ENCODE results near the gene TENM4.

Gene TENM4

DNA sequence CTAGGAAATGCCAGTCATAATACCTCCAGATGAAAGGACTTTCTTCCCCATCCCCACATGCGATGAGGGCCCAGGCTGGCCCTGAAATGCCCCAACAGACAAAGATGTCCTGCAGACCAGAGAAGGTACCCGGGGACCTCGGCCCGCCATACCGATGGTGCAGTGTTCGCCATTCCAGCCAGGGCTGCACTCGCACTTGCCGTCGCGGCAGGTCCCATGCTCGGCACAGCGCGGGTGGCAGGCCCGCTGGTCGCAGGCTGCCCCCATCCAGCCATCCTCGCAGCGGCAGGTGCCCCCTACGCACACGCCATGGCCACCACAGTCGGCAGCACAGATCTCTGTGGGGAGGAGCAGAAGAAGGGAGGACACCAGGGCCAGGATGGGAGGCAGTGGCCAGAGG lies 654.1 kb downstream of the TENM4 start:
- DNase-seq (ENCODE audit: low spot score) = no peak

GRCh38 chr11:78786086-78786485 lies 654.7 kb downstream of the TENM4 start:
- no peak for DNase-seq (ENCODE audit: low spot score)

DNA sequence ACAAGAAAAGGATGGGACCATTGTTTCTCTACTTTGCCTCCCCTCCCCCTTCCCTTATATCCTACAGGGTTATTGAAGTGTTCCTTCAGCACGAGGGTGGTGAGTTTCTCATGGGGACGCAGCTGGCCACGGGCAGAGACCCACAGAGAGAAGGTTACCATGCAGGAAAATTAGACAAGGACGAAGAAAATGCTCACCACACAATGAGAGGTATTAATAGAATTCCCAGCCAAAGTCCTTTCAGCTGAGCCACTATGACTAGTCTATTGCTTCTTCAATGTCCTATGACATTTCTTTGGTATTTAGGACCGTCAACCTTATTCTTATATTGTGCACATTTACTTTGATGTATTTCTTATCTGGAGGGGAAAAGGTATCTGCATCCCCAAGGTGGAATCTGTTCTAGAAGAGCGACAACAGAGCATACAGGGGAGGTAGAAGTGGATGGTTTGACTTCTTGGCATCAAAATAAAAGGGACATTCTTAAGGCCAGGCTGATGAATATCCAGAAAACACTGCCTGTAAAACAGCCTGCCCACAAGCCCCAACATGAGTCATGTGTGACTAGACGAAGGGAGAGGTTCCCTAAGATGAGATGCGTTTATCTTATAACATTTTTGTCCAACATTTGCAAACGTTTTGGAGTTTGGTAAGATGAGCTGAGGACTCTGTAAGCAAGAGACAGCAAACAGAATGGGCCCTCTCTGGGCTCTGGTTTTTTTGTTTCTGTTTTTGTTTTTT lies 656.3 kb downstream of the TENM4 start:
- no peak for DNase-seq (ENCODE audit: low spot score)

DNA sequence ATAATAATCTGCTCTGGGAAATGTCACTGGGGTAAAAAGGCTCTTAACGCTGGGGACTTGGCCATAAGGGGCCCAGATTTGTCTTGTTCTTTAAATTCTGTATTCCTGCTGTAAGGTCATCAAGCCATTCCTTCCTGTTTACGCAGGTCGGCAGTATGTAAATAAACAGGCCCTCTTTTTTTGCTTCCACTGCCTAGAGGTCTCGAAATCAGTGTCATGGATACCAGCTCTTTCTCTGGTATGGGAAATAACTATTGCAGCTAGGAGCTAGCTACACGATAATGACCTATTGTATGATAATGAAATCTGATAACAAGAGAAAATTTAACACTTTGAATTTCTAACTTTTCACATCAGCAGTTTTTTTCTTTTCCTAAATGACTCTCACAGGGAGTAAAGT lies 657.0 kb downstream of the TENM4 start:
- no peak for DNase-seq (ENCODE audit: low spot score)

DNA sequence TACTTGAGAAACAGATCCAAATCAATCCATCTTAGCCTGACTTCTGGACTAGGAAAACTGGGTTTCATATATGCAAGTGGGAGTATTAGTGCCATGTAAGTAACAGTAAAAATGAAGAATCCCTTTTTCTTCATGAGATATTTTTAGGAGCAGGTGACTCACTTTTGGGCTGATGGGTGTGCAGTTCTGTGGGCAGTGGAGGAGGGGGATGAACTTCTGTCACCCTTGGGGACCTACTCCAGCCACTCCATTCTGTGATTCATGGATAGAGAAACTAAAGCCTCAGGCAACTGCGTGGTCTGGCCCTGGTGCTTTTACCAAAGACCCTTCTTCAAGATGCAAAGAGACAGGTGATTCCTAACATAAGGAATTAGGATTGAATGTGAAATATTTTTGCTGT lies 657.5 kb downstream of the TENM4 start:
- no peak for DNase-seq (ENCODE audit: low spot score)

DNA sequence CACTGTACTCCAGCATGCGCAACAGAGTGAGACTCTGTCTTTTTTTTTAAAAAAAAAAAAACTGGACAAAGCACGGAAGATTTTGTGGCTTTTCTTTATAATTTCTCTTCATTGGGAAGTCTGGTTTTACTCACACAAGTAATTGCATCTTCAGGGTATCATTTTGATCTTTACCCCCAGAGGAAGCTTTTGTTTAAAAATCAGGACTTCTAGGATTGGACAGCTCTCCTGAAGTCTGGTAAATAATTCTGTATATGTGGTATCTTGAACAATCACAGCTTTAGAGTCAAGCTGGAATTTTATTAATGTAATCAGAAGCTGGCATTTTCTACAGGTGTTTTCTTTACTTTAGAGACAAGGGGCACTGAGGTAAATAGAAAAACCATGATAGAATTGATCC lies 658.1 kb downstream of the TENM4 start:
- no peak for DNase-seq (ENCODE audit: low spot score)

GRCh38 chr11:78780889-78781288 lies 659.9 kb downstream of the TENM4 start:
- no peak for DNase-seq (ENCODE audit: low spot score)

- DNase-seq (ENCODE audit: low spot score) = no peak
Measured at GRCh38 chr11:78773492-78773891, 667.3 kb downstream of the TENM4 start.

- no peak for DNase-seq (ENCODE audit: low spot score)
Measured at GRCh38 chr11:78773077-78773476, 667.8 kb downstream of the TENM4 start.

GRCh38 chr11:78772186-78772585 lies 668.6 kb downstream of the TENM4 start:
- DNase-seq (ENCODE audit: low spot score) = no peak

GRCh38 chr11:78770931-78771330 lies 669.9 kb downstream of the TENM4 start:
- DNase-seq (ENCODE audit: low spot score) = no peak

DNA sequence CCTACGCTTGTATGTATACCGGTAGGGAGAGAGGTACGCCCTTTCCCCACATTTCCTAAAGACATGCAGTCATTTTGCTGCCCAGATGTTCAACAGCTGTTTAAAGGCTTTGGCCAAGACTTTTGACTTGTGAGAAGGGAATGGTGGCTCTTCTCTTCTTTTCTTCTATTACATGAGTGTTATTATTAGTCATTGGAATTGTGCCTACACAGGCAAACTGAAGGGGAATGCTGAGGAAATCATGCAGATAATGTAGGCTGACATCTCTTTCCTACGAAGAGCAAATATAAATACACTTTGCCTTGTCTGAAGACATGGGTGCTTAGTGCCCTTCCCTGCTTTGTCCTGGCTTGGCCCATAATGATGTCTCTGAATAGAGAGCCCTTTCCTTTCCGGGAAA lies 671.9 kb downstream of the TENM4 start:
- no peak for DNase-seq (ENCODE audit: low spot score)

GRCh38 chr11:78768345-78768744 lies 672.5 kb downstream of the TENM4 start:
- no peak for DNase-seq (ENCODE audit: low spot score)

DNA sequence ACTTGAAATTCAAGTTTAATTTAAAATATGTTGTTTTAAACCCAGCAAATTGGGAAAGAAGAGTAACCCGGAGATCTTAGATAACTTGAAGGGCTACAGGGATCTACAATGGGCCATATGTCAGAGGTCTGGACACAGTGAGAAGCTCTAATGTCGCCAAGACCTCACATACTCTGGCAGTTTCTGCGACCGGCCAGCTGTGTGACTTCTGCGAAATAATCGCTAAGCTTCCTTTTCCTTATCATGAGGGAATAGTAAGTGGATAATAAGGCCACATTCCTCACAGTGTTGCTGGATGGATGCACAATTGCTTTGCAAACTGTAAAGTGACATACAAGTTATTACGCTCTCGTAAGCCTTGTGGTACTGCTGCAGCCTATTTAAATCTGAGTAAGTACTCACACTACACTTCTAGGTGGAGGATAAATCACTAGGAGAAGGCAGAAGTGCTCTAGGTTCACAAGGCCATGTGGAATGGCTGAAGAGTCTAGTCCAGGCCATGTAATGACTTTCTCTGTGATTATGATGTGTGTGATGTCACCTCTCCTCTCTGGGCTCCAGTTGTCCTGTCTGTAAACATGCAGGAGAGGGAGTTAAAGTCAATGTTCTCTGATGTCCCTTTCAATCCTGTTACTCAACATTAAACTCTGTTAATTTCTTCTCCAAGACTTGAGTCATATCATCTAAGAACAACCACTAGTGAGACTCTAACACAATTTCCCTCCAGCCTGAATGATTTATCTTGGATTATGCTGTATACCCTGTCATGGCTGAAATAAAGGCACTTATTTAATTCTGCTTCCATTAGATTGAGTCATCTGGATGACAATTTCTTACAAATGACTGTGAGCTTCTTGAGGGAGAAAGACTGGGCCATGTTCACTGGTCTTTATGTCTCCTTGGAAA lies 673.5 kb downstream of the TENM4 start:
- no peak for DNase-seq (ENCODE audit: low spot score)

DNA sequence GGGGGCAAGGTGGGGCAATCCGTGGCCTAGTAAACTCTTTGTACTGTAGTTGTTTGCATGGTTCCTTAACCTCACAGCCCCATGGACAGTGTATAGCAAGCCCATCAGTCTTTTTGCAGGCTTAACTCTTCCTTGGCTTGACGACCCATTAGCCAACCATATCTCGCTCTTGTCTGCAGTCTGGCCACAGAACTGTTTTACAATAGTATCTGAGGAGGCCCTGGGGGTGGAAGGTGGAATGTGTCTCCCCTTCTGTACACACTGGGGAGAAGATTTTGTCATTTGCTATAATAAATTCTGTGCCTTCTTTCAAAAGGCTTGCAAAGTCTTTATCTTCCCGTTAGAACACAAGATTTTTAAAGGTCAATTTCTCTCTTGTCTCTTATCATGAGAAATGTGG lies 675.9 kb downstream of the TENM4 start:
- DNase-seq (ENCODE audit: low spot score) = no peak

DNA sequence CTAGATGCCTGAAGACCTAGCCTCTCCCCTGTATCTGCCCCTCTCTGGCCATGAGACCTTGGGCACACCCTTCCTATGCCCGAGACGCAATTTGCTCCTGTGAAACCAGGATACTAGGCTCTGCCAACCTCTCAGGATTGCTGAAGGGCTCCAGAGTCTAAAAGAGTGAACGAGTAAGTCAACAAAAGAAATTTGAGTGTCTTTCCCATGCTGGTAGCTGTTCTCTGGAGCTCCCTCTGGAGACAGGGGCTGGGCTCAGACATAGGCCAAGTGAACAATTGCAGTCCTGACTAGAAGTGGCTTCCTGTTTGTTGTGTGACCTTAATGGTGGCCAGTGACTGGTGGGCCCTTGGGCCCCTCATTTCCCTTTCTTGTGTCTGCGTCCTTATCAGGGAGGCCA lies 677.2 kb downstream of the TENM4 start:
- no peak for DNase-seq (ENCODE audit: low spot score)

GRCh38 chr11:78762105-78762504 lies 678.7 kb downstream of the TENM4 start:
- DNase-seq (ENCODE audit: low spot score) = no peak

DNA sequence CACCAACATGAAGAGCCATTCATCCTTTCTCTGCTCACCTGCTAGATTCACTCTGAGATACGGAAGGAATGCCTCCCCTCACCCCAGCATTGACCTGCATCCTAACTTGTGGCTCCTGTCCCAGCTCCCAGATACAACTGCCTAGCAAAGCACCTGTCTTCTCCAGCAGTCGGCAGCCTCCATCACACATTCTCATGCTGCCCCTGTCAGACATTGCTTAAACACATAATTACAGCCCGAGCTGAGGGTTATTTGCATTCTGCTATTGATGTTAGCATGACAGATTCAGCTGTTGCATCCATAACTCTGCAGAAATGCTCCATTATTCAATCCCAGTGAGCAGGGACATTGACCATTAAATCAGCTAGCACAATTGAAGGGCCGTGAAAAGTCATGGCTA lies 681.8 kb downstream of the TENM4 start:
- no peak for DNase-seq (ENCODE audit: low spot score)

GRCh38 chr11:78753297-78753696 lies 687.5 kb downstream of the TENM4 start:
- DNase-seq (ENCODE audit: low spot score) = no peak

- DNase-seq (ENCODE audit: low spot score) = no peak
Measured at GRCh38 chr11:78752494-78752893, 688.3 kb downstream of the TENM4 start.

GRCh38 chr11:78748918-78749690 lies 691.7 kb downstream of the TENM4 start:
- no peak for DNase-seq (ENCODE audit: low spot score)

GRCh38 chr11:78744949-78745348 lies 695.9 kb downstream of the TENM4 start:
- DNase-seq (ENCODE audit: low spot score) = no peak

DNA sequence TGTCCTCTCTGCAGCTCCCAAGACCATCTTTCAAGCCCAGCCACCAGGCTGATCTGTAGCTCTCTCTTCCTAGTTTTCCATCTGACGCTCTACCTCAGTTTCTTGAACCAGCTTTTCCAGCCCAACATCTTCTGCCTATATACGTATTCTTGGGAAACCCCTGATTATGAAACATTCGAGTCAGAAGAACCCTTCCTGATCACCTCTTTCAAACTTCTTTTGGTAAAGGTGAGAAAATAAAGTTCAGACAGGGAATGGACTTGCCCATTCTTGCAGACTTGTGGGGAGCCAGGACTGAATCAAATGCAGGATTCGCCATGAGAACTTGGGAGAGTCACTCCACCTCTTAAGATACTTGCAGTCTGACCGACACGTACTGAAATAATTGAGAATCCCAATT lies 696.6 kb downstream of the TENM4 start:
- DNase-seq (ENCODE audit: low spot score) = no peak

Measured in cerebellar cortex (tissue), 1 donor.